ENCODE data around the gene FCN2.

Gene FCN2

DNA sequence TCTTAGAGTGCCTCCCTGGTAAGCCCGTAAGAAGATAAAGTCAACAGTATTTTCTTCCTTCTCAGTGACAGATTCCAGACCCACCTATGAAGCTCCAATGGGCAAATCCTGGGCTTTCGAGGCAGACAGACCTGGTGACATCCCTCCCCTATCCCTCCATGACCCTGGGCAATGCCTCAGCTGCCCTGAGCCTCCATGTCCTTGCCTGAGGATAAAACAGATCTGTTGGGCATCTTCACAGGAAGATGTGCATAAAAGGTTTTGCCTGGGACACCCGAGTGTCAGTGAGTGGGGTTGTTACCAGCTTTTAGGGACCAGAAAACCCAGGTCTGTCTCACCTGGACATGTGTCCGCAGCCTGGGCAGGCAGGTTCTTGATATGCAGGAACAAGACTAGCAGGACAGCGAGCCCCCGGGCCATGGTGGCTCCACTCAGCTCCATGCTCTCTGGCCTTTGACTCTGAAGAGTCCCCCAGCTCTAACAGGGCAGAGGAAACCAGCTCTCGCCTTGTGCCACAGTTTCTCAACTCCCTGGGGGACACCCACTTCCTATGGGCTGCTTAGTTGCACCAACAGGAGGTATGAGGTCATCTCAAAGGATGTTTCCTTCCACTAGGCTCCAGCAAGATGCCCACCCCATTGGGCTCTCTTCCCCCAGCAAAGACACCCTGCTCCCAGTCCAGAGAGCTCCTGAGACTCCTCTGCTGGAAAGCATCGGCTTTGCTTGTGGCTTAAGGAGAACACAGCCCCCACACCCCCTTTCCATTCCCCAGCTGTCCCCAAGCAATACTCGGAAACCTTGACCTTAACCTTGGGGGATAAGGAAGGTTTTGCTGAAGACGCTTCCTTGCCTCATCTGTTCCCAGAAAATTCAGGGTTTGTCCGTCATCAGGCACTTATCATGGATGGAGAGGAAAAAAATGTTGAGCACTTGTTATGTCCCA lies 37.1 kb downstream of the FCN2 start, which contains the start of gene FCN1:
Gene FCN1 (minus strand): TSS at position 482 of the 943 bp plus-strand sequence. CDS start 41 bp downstream, at position 441.
- H3K9me3 ChIP-seq (ENCODE audit: control insufficient read depth, insufficient read depth, low read depth, low read length): no peaks in the 10 kb centered on the region; the same call in 1 of the 2 replicates
- CTCF ChIA-PET: interaction anchor here (0.6 kb wide), 1 partner anchor 734 kb away, joined by 3 read pairs; no protein-coding TSS in a partner anchor
- TF ChIP-seq ZNF16 (tag by site-specific recombination; IDR thresholded peaks at IDR 0.05; ENCODE audit: low read depth): no peak
- TF ChIP-seq, protein P1, sequence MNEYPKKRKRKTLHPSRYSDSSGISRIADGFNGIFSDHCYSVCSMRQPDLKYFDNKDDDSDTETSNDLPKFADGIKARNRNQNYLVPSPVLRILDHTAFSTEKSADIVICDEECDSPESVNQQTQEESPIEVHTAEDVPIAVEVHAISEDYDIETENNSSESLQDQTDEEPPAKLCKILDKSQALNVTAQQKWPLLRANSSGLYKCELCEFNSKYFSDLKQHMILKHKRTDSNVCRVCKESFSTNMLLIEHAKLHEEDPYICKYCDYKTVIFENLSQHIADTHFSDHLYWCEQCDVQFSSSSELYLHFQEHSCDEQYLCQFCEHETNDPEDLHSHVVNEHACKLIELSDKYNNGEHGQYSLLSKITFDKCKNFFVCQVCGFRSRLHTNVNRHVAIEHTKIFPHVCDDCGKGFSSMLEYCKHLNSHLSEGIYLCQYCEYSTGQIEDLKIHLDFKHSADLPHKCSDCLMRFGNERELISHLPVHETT (tag by site-specific recombination; IDR thresholded peaks at IDR 0.05): no peak
- TF ChIP-seq ZFP69B (tag by site-specific recombination; IDR thresholded peaks at IDR 0.05): no peak
- no peak for TF ChIP-seq TRIM28 (IDR thresholded peaks at IDR 0.05; ENCODE audit: borderline replicate concordance, low read length)
- TF ChIP-seq ZNF366 (tag by site-specific recombination; conservative IDR thresholded peaks at IDR 0.05): no peak
- TF ChIP-seq ZNF175 (tag by site-specific recombination; IDR thresholded peaks at IDR 0.05): no peak
- TF ChIP-seq ZNF274 (IDR thresholded peaks at IDR 0.05; ENCODE audit: low read length): no peak
- TF ChIP-seq ZNF274 (tag by site-specific recombination; IDR thresholded peaks at IDR 0.05; ENCODE audit: borderline replicate concordance): no peak
- TF ChIP-seq, protein P2, sequence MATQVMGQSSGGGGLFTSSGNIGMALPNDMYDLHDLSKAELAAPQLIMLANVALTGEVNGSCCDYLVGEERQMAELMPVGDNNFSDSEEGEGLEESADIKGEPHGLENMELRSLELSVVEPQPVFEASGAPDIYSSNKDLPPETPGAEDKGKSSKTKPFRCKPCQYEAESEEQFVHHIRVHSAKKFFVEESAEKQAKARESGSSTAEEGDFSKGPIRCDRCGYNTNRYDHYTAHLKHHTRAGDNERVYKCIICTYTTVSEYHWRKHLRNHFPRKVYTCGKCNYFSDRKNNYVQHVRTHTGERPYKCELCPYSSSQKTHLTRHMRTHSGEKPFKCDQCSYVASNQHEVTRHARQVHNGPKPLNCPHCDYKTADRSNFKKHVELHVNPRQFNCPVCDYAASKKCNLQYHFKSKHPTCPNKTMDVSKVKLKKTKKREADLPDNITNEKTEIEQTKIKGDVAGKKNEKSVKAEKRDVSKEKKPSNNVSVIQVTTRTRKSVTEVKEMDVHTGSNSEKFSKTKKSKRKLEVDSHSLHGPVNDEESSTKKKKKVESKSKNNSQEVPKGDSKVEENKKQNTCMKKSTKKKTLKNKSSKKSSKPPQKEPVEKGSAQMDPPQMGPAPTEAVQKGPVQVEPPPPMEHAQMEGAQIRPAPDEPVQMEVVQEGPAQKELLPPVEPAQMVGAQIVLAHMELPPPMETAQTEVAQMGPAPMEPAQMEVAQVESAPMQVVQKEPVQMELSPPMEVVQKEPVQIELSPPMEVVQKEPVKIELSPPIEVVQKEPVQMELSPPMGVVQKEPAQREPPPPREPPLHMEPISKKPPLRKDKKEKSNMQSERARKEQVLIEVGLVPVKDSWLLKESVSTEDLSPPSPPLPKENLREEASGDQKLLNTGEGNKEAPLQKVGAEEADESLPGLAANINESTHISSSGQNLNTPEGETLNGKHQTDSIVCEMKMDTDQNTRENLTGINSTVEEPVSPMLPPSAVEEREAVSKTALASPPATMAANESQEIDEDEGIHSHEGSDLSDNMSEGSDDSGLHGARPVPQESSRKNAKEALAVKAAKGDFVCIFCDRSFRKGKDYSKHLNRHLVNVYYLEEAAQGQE (tag by site-specific recombination; IDR thresholded peaks at IDR 0.05): no peak
- no peak for TF ChIP-seq ZNF146 (tag by site-specific recombination; IDR thresholded peaks at IDR 0.05)
- TF ChIP-seq, protein P3, sequence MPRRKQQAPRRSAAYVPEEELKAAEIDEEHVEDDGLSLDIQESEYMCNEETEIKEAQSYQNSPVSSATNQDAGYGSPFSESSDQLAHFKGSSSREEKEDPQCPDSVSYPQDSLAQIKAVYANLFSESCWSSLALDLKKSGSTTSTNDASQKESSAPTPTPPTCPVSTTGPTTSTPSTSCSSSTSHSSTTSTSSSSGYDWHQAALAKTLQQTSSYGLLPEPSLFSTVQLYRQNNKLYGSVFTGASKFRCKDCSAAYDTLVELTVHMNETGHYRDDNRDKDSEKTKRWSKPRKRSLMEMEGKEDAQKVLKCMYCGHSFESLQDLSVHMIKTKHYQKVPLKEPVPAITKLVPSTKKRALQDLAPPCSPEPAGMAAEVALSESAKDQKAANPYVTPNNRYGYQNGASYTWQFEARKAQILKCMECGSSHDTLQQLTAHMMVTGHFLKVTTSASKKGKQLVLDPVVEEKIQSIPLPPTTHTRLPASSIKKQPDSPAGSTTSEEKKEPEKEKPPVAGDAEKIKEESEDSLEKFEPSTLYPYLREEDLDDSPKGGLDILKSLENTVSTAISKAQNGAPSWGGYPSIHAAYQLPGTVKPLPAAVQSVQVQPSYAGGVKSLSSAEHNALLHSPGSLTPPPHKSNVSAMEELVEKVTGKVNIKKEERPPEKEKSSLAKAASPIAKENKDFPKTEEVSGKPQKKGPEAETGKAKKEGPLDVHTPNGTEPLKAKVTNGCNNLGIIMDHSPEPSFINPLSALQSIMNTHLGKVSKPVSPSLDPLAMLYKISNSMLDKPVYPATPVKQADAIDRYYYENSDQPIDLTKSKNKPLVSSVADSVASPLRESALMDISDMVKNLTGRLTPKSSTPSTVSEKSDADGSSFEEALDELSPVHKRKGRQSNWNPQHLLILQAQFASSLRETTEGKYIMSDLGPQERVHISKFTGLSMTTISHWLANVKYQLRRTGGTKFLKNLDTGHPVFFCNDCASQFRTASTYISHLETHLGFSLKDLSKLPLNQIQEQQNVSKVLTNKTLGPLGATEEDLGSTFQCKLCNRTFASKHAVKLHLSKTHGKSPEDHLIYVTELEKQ (tag by site-specific recombination; IDR thresholded peaks at IDR 0.05; ENCODE audit: borderline replicate concordance): no peak
- no peak for TF ChIP-seq HOXD13 (CRISPR knock-in tag; IDR thresholded peaks at IDR 0.05; ENCODE audit: borderline replicate concordance)
- TF ChIP-seq KLF16 (tag by site-specific recombination; IDR thresholded peaks at IDR 0.05): no peak
- TF ChIP-seq ZSCAN16 (tag by site-specific recombination; IDR thresholded peaks at IDR 0.05): no peak
- H3K4me3 ChIP-seq (ENCODE audit: low read depth, low read length): no peak within 1 kb of the TSS
- H3K27ac ChIP-seq (ENCODE audit: extremely low read depth, low read depth, low read length): no peak within 1 kb of the TSS
- POLR2A ChIA-PET: no interaction called here
- H3K4me1 ChIP-seq (ENCODE audit: control insufficient read depth, insufficient read depth, low read length): no peaks in the 10 kb centered on the region
- no peaks in the 10 kb centered on the region for H3K36me3 ChIP-seq (ENCODE audit: control insufficient read depth in 2 of 2, insufficient read depth in 1 of 2, low read length in 2 of 2)

DNA sequence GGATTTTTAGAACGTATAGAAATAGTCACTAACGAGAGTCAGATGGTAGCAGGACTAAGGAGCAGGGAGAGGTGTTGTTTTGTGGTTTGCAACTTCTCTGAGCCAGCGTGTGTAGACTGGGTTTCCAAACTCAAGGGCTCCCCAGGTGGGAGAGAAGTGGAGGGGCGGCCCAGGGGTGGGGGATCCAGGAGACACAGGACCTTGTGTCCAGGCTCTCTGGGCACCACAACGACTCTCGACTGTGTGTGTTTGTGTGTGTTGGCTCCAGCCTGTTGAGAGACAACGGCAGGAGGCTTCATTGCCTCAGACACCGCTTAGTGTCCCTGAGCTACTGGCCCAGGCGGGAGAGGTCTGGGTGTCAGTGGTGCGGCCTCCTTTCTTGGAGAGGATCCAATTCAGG lies 38.0 kb downstream of the FCN2 start:
- Histone ChIP-seq H3K4me3 (ENCODE audit: low read depth, low read length) (no peak overlapping the region), H3K9me3 (ENCODE audit: control insufficient read depth, insufficient read depth, low read depth, low read length) (no peaks in the 10 kb centered on the region; the same call in 1 of the 2 replicates), H3K4me1 (ENCODE audit: control insufficient read depth, insufficient read depth, low read length) (no peaks in the 10 kb centered on the region), H3K36me3 (ENCODE audit: control insufficient read depth in 2 of 2, insufficient read depth in 1 of 2, low read length in 2 of 2) (no peaks in the 10 kb centered on the region), H3K27ac (ENCODE audit: extremely low read depth, low read depth, low read length) (no peak overlapping the region)
- TF ChIP-seq ZNF174 (tag by site-specific recombination; IDR thresholded peaks at IDR 0.05): no peak
- POLR2A ChIA-PET: no interaction called here
- CTCF ChIA-PET: interaction anchor here (0.6 kb wide), 1 partner anchor 733 kb away, joined by 3 read pairs; no protein-coding TSS in a partner anchor

All from HEK293 (cell line).